ENCODE data around the gene FIBCD1.

The FIBCD1 gene

GRCh38 chr9:130905902-130906734, 32.9 kb downstream of the FIBCD1 start:
- Histone ChIP-seq H3K4me3 (ENCODE audit: low read depth in 1 of 2, low read length in 2 of 2) (no peak overlapping the region), H3K36me3 (ENCODE audit: control insufficient read depth in 1 of 2, insufficient read depth in 2 of 2, low read length in 2 of 2) (no peaks in the 10 kb centered on the region), H3K27ac (ENCODE audit: low read length) (no peak overlapping the region), H3K4me1 (ENCODE audit: control insufficient read depth in 1 of 2, insufficient read depth in 2 of 2, low read length in 2 of 2) (no peaks in the 10 kb centered on the region), H3K9me3 (ENCODE audit: control insufficient read depth in 1 of 2, low read length in 2 of 2) (no peaks in the 10 kb centered on the region), H3K27me3 (ENCODE audit: low read depth, low read length) (no peaks in the 10 kb centered on the region)

GRCh38 chr9:130905125-130905901, 33.7 kb downstream of the FIBCD1 start:
- Histone ChIP-seq H3K27ac (ENCODE audit: low read length) (no peak overlapping the region), H3K27me3 (ENCODE audit: low read depth, low read length) (no peaks in the 10 kb centered on the region), H3K4me3 (ENCODE audit: low read depth in 1 of 2, low read length in 2 of 2) (no peak overlapping the region), H3K36me3 (ENCODE audit: control insufficient read depth in 1 of 2, insufficient read depth in 2 of 2, low read length in 2 of 2) (no peaks in the 10 kb centered on the region), H3K9me3 (ENCODE audit: control insufficient read depth in 1 of 2, low read length in 2 of 2) (no peaks in the 10 kb centered on the region), H3K4me1 (ENCODE audit: control insufficient read depth in 1 of 2, insufficient read depth in 2 of 2, low read length in 2 of 2) (no peaks in the 10 kb centered on the region)

DNA sequence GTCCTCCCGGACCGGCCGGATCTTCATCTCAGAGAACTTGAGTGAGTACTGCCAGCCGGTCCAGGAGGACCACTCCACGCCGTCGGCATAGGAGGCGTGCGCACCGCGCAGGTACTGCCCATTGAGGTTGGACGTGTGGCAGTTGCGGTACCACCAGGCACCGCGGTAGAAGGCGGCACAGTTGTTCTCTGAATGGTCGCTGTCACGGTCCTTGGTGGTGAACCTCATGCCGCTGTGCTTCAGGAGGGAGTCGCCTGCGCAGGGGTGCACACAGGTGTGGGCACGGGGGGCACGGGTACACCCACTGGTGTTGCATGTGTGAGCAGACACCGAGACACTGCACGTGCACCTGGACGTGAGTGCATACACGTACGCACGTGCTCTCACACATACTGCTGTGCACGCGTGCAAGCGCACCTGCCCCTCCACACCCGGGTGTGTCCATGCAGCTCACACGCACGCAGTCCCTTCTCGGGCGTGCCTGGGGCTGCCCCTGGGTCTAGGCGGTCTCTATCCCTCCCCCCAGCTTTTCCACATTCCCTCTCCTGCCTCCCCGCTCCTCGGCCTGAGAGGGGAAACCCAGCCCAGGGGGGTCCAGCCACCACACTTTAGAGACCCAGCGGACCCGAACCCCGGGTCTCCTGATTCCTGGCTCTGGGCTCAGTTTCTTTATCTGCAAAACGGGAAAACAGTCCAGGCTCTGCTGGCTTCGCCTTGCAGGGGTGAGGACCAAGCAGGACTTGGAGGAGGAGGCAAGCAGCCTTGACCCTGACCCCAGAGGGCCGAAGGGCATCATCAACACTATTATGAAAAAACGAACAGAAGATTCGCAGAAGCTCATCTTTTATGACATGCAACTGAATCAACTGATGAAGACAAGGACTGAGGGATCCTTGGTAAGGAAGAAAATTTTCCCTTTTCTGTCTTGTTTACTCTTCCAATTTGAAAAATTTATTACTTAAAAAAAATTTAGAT, 34.7 kb downstream of the FIBCD1 start:
- Histone ChIP-seq H3K4me1 (ENCODE audit: control insufficient read depth in 1 of 2, insufficient read depth in 2 of 2, low read length in 2 of 2) (no peaks in the 10 kb centered on the region), H3K27me3 (ENCODE audit: low read depth, low read length) (no peaks in the 10 kb centered on the region), H3K9me3 (ENCODE audit: control insufficient read depth in 1 of 2, low read length in 2 of 2) (no peaks in the 10 kb centered on the region), H3K36me3 (ENCODE audit: control insufficient read depth in 1 of 2, insufficient read depth in 2 of 2, low read length in 2 of 2) (no peaks in the 10 kb centered on the region), H3K27ac (ENCODE audit: low read length) (no peak overlapping the region), H3K4me3 (ENCODE audit: low read depth in 1 of 2, low read length in 2 of 2) (no peak overlapping the region)

DNA sequence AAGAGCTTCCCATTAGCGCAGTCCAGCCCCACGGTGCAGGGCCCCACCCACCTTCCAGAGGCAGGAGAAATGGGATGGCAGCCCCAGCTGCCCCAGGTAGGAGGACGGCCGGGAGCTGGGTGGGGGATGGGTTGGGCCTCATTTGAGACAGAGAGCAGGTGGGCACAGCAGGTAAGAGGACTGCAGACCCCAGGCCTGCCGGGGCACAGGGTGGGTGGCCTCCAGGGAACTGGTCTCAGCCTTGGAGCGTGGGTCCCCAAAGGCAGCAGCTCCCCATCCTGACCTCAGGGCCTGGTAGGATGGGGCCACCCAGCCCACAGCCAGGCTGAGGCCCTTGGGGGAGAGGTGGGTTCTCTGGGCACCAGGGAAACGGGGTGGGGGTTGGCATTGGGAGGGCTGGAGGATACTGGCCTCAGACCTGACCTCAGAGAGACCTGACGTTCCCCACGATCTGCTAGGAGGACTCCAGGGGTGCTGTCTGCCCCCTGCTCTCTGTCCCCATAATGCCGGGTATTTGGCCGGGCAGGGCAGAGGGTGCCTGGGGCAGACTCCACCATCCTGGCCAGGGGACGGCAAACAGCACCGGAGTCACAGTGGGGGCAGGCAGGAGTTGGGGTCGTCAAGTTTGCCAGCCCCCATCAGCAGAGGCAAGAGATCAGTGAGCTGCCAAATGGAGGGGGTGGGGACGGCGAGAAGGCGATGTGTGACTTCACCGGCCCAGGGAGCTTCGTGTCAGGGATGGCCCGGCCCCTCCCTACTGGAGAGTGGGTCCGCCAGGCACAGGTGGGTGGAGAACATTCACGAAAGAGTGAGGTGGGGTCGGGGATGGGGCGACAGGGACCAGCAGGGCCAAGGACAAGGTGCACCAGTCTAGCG, 35.6 kb downstream of the FIBCD1 start:
- Histone ChIP-seq H3K4me3 (ENCODE audit: low read depth in 1 of 2, low read length in 2 of 2) (no peak overlapping the region), H3K36me3 (ENCODE audit: control insufficient read depth in 1 of 2, insufficient read depth in 2 of 2, low read length in 2 of 2) (no peaks in the 10 kb centered on the region), H3K9me3 (ENCODE audit: control insufficient read depth in 1 of 2, low read length in 2 of 2) (no peaks in the 10 kb centered on the region), H3K27me3 (ENCODE audit: low read depth, low read length) (no peaks in the 10 kb centered on the region), H3K27ac (ENCODE audit: low read length) (no peak overlapping the region), H3K4me1 (ENCODE audit: control insufficient read depth in 1 of 2, insufficient read depth in 2 of 2, low read length in 2 of 2) (no peaks in the 10 kb centered on the region)

DNA sequence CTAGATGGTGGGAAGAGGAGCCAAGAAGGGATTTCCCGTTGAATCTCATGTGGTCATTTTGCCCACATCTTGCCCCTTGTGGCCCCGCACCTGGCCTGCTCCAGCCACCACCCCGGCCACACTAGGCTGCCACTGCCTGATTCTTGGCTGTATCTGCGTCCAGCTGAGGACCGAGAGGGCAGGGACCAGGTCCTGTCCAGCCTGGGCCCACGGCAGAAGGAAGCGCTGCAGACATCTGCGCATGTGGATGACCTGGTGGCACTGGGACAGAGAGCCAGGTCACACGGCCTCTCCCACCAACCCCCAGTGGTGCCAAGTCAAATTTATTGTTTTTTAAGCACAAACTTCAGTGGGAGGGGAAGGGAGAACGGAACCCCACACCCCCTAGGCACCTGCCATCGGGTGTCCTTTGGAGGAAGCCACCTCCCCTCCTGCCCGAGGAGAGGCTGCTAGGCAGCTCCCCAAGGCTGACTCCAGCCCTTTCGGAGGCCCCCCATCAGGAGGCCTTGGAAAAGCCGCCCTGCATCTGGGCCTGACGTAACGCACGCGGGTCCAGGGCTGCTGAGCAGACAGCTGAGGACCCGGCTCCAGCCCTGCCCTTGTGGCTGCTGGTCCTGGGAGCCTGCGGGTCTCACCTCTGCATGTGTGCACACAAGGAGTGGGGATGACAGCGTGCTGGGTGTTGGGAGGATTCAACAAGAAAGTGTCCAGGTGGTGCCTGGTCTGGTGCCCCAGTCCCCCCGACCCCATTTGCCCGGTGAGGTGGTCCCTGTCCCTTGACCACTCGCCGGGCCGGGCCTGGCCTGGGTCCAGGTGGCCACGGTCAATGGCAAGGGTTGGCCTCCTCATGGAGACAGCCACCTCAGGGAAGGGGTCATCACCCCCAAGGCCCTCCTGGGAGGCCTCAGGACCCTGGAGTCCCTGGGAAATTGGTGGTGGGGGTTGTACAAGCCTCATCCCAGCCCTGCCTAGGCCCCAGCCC, 36.6 kb downstream of the FIBCD1 start:
- no peaks in the 10 kb centered on the region for H3K4me1 ChIP-seq (ENCODE audit: control insufficient read depth in 1 of 2, insufficient read depth in 2 of 2, low read length in 2 of 2)
- H3K4me3 ChIP-seq (ENCODE audit: low read depth in 1 of 2, low read length in 2 of 2), result no peak overlapping the region
- H3K36me3 ChIP-seq (ENCODE audit: control insufficient read depth in 1 of 2, insufficient read depth in 2 of 2, low read length in 2 of 2), result no peaks in the 10 kb centered on the region
- H3K27me3 ChIP-seq (ENCODE audit: low read depth, low read length), result no peaks in the 10 kb centered on the region
- H3K9me3 ChIP-seq (ENCODE audit: control insufficient read depth in 1 of 2, low read length in 2 of 2), result no peaks in the 10 kb centered on the region
- no peak overlapping the region for H3K27ac ChIP-seq (ENCODE audit: low read length)

GRCh38 chr9:130901498-130902203, 37.4 kb downstream of the FIBCD1 start:
- Histone ChIP-seq H3K4me3 (ENCODE audit: low read depth in 1 of 2, low read length in 2 of 2) (no peak overlapping the region), H3K4me1 (ENCODE audit: control insufficient read depth in 1 of 2, insufficient read depth in 2 of 2, low read length in 2 of 2) (no peaks in the 10 kb centered on the region), H3K36me3 (ENCODE audit: control insufficient read depth in 1 of 2, insufficient read depth in 2 of 2, low read length in 2 of 2) (no peaks in the 10 kb centered on the region), H3K27ac (ENCODE audit: low read length) (no peak overlapping the region), H3K9me3 (ENCODE audit: control insufficient read depth in 1 of 2, low read length in 2 of 2) (no peaks in the 10 kb centered on the region), H3K27me3 (ENCODE audit: low read depth, low read length) (no peaks in the 10 kb centered on the region)

DNA sequence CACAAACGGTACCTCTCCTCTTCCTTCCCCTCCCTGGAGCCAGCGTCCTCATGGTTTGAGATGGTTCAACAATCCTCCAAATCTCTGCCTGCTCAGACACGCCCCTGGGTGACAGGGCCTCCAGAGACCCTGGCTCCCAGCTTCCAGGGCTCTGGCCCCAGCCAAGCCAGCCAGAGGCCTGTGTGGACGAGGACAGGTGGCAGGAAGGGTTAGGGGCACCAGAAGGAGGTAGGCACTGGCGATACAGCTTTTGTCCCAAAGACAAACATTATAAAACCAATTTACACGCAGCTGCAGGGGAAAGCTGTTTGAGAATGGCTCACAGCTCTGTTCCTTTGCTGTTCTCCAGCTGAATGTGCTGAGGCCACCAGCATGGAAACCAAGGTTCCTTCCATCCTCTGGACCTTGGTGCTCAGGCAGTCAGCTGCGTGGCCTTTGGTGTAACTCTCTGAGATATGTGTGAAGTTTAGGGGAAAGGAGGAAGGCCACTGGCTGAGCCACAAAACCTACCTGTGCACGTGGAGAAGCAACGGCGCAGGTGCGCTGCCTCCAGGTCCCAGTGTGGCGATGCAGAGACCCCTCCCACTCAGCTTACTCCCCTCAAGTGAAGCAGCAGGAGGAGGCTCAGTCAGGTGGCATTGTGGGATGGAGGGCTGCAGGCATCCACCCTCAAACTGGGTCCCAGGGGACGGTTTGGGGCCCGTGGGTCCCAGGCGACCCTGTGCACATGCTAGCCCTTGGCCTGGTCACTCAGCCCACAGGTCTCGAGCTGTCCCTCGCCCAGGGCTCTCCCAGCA, 38.1 kb downstream of the FIBCD1 start:
- Histone ChIP-seq H3K36me3 (ENCODE audit: control insufficient read depth in 1 of 2, insufficient read depth in 2 of 2, low read length in 2 of 2) (no peaks in the 10 kb centered on the region), H3K4me3 (ENCODE audit: low read depth in 1 of 2, low read length in 2 of 2) (no peak overlapping the region), H3K27me3 (ENCODE audit: low read depth, low read length) (no peaks in the 10 kb centered on the region), H3K4me1 (ENCODE audit: control insufficient read depth in 1 of 2, insufficient read depth in 2 of 2, low read length in 2 of 2) (no peaks in the 10 kb centered on the region), H3K27ac (ENCODE audit: low read length) (no peak overlapping the region), H3K9me3 (ENCODE audit: control insufficient read depth in 1 of 2, low read length in 2 of 2) (no peaks in the 10 kb centered on the region)

DNA sequence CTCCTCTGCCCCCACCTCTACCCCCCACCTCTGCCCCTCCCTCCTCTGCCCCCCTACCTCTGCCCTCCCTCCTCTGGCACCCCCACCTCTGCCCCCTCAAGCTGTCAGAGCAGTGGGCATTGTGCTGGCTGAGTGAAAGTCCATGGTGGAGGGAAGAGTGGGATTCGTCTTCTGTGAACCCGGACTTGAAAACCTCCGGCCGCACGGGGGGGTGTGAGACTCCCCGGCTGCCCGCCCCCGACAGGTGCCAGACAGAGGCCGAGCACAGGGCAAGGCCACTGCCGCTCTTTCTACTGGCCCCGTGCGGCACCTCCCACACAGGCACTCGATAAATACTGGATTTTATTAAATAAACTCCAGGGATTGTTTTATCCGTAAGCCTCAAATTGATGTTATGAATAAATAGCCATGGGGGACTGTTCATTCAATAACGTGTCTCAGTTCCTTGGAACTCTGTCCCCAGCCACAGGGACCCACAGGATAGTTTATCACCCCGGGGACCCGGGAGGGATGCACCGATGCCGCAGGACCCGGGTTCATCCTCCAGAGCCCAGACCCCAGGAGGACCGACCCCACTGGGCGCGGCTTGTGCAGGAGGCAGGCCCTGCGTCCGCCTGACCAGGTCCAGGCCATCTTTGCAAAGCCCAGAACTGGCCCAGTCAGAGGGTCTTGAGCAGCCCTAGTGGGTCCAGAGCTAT, 39.8 kb downstream of the FIBCD1 start:
- Histone ChIP-seq H3K4me1 (ENCODE audit: control insufficient read depth in 1 of 2, insufficient read depth in 2 of 2, low read length in 2 of 2) (peaks cover 0 to 2% of the 10 kb centered on the region in 2 donors), H3K4me3 (ENCODE audit: low read depth in 1 of 2, low read length in 2 of 2) (no peak overlapping the region), H3K27me3 (ENCODE audit: low read depth, low read length) (no peaks in the 10 kb centered on the region), H3K27ac (ENCODE audit: low read length) (no peak overlapping the region), H3K36me3 (ENCODE audit: control insufficient read depth in 1 of 2, insufficient read depth in 2 of 2, low read length in 2 of 2) (no peaks in the 10 kb centered on the region), H3K9me3 (ENCODE audit: control insufficient read depth in 1 of 2, low read length in 2 of 2) (no peaks in the 10 kb centered on the region)
